PFSK-1 (cell line): ENCODE data around the gene RAB7A.

Experiments used
- POLR2AphosphoS5 ChIP-seq: IDR thresholded peaks from 2 replicates; pipeline ENCODE4 v1.6.1; 2012; ENCODE audit warnings: low read depth, mild to moderate bottlenecking, control low read depth, low read length, moderate library complexity
- REST ChIP-seq, 2 experiments: IDR thresholded peaks; 2 replicates each; pipeline versions ENCODE4 v1.6.1 to v1.8.0; 2011 to 2012; ENCODE audit warnings: low read depth in 2 of 2, low read length in 2 of 2, control low read depth in 1 of 2, inconsistent platforms in 1 of 2, mild to moderate bottlenecking in 1 of 2, moderate library complexity in 1 of 2; ENCODE audit not compliant: insufficient read depth in 1 of 2
- SIN3A ChIP-seq: IDR thresholded peaks from 2 replicates; pipeline ENCODE4 v1.6.1; 2012; ENCODE audit warnings: mild to moderate bottlenecking, low read length, moderate library complexity, borderline replicate concordance; ENCODE audit not compliant: insufficient read depth
- TAF1 ChIP-seq: IDR thresholded peaks from 2 replicates; pipeline ENCODE4 v1.6.1; 2012; ENCODE audit warnings: low read length, control low read depth, borderline replicate concordance; ENCODE audit not compliant: insufficient read depth

- TF ChIP-seq POLR2AphosphoS5 (no peak), REST (IDR thresholded peaks at IDR 0.05; ENCODE audit: insufficient read depth in 1 of 2, low read depth in 2 of 2, low read length in 2 of 2) (no peak), SIN3A (no peak), TAF1 (no peak)
Measured at GRCh38 chr3:128794067-128794768, 68.2 kb downstream of the RAB7A start.
